GM23248 (cell line): ENCODE measurements around the gene MBD2. TPM values are rescaled to one million over a fixed set of nuclear protein-coding genes. Genes with fewer than 3 reads are reported as not detected.

Experiments
- DNase-seq: peaks from one replicate; pipeline ENCODE4 v3.0.0-alpha.2; 2015
- H2AFZ ChIP-seq: fragments of 200-600 bp; sonication (generic); 2 replicates; pipeline ENCODE4 v1.6.1; 2016; ENCODE audit warnings: antibody characterized with exemption
- H3F3A ChIP-seq: fragments of 200-600 bp; sonication (generic); 2 replicates; pipeline ENCODE4 v1.6.1; 2016; ENCODE audit warnings: mild to moderate bottlenecking, antibody characterized with exemption, mixed run types; ENCODE audit not compliant: insufficient read depth
- H3K27ac ChIP-seq: fragments of 200-600 bp; sonication (generic); 2 replicates; pipeline ENCODE4 v1.5.1; 2016; ENCODE audit warnings: mild to moderate bottlenecking
- H3K27me3 ChIP-seq: fragments of 200-600 bp; sonication (generic); replicated peaks from 2 replicates; pipeline ENCODE4 v1.6.1; 2016; ENCODE audit warnings: mild to moderate bottlenecking; ENCODE audit not compliant: insufficient read depth
- H3K36me3 ChIP-seq: fragments of 200-600 bp; sonication (generic); 2 replicates; pipeline ENCODE4 v1.6.1; 2016; ENCODE audit warnings: low read depth, mild to moderate bottlenecking
- H3K4me1 ChIP-seq: fragments of 200-600 bp; sonication (generic); 2 replicates; pipeline ENCODE4 v1.6.1; 2016; ENCODE audit warnings: mild to moderate bottlenecking; ENCODE audit not compliant: insufficient read depth
- H3K4me2 ChIP-seq: fragments of 200-600 bp; sonication (generic); one replicate; pipeline ENCODE4 v1.6.1; 2016; ENCODE audit warnings: mild to moderate bottlenecking; ENCODE audit not compliant: unreplicated experiment
- H3K4me3 ChIP-seq: fragments of 200-600 bp; sonication (generic); 2 replicates; pipeline ENCODE4 v1.5.1; 2016; ENCODE audit warnings: mild to moderate bottlenecking
- H3K79me2 ChIP-seq: fragments of 200-600 bp; sonication (generic); 2 replicates; pipeline ENCODE4 v1.6.1; 2016; ENCODE audit warnings: mild to moderate bottlenecking; ENCODE audit not compliant: insufficient read depth
- H3K9ac ChIP-seq: fragments of 200-600 bp; sonication (generic); 2 replicates; pipeline ENCODE4 v1.6.1; 2016; ENCODE audit warnings: mild to moderate bottlenecking
- H3K9me2 ChIP-seq: fragments of 200-600 bp; sonication (generic); 2 replicates; pipeline ENCODE4 v1.6.1; 2016; ENCODE audit warnings: mixed run types, mild to moderate bottlenecking, moderate library complexity; ENCODE audit not compliant: insufficient read depth
- H3K9me3 ChIP-seq: fragments of 200-600 bp; sonication (generic); one replicate; pipeline ENCODE4 v1.6.1; 2017; ENCODE audit warnings: low read depth
- H4K20me1 ChIP-seq: fragments of 200-600 bp; sonication (generic); 2 replicates; pipeline ENCODE4 v1.6.0; 2016; ENCODE audit not compliant: insufficient read depth
- EZH2 ChIP-seq: fragments of 200-600 bp; sonication (generic); IDR thresholded peaks from 2 replicates; pipeline ENCODE4 v1.6.1; 2018; ENCODE audit warnings: antibody characterized with exemption, mild to moderate bottlenecking; ENCODE audit not compliant: insufficient read depth, poor library complexity, severe bottlenecking
- EZH2phosphoT487 ChIP-seq: fragments of 200-600 bp; sonication (generic); IDR thresholded peaks from 2 replicates; pipeline ENCODE4 v1.6.1; 2018; ENCODE audit warnings: antibody characterized with exemption, moderate library complexity, mild to moderate bottlenecking, low read depth; ENCODE audit not compliant: insufficient read depth
- WGBS, 2 experiments: methylation state at CpG; one replicate each; pipeline ENCODE4 v1.1.6; 2015 to 2017; ENCODE audit warnings: low lambda C conversion rate in 2 of 2, low coverage in 1 of 2; ENCODE audit errors: missing lambda C conversion rate in 2 of 2; 5-methylcytosine and 5-hydroxymethylcytosine counted together
- in situ Hi-C: fragments of 300-500 bp; cut with MboI; formaldehyde crosslinking; loops from 2 replicates; pipeline ENCODE4 v1.15.0; 2020
- polyA plus RNA-seq: library from polyadenylated mRNA; unstranded; fragments of >200 nt; fragmentation: Nextera tagmentation; extraction: Ambion mirVana; gene quantifications from 2 replicates; pipeline ENCODE4 v1.2.1, GENCODE V29; 2016
- small RNA-seq: library from RNA; depleted of rRNA; stranded (forward); fragments of <200 nt; gene quantifications from one replicate; pipeline ENCODE3, GENCODE V24; 2014; ENCODE audit warnings: low read depth, low replicate concordance
- total RNA-seq: library from RNA; depleted of rRNA; stranded (reverse); fragments of >200 nt; shearing (Covaris generic); gene quantifications from 2 replicates; pipeline ENCODE4 v1.2.3, GENCODE V29; 2014; rRNA removed

Gene MBD2
- total and polyA plus RNA-seq, 2 experiments from 2014 or later = 9.5 to 27.2 TPM

DNA sequence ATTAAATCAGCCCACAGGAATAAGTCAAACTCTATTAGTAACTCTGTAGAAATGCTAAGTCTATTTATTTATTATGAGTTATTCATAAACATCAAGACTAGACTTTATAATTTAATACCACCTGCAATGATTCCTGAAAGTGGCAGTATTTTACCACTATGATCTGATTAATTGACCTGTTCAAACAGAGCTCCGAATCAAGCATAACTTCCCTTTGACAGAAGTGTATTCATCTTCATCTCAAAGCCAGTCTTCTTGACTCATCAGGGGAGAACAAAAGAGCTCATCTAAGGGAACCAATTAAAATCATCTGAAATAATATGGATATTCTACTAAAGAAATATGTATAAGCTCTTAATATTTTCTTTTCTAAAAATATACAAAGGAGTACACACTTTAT lies 122.3 kb downstream of the MBD2 start:
- Histone ChIP-seq H4K20me1 (no peaks in the 10 kb centered on the region), H3F3A (no peaks in the 10 kb centered on the region), H3K36me3 (no peaks in the 10 kb centered on the region), H3K79me2 (no peaks in the 10 kb centered on the region), H3K27ac (no peak overlapping the region), H3K9me3 (no peaks in the 10 kb centered on the region), H3K9me2 (no peaks in the 10 kb centered on the region), H3K4me2 (no peak overlapping the region), H2AFZ (no peak overlapping the region), H3K4me3 (no peak overlapping the region), H3K4me1 (no peaks in the 10 kb centered on the region), H3K9ac (no peak overlapping the region), H3K27me3 (no peaks in the 10 kb centered on the region)
- TF ChIP-seq EZH2phosphoT487 = no peak
- no peak for TF ChIP-seq EZH2
- in situ Hi-C loops = no loop called here
- DNase-seq = no peak
- 63 to 66% methylated on average over 1 of the region's 1 CpG for WGBS, 2 experiments

Small RNAs within 50 kb of the gene (small RNA-seq; reads per million reads assigned to genes)
- 0.50 reads per million for gene SNORA37

Other genes with a start within 250 kb of the MBD2 start
- 21.8 and 23.9 TPM in 2 replicates for gene POLI, start 44.8 kb upstream of the MBD2 start, total RNA-seq
- 20.7 and 27.0 TPM in 2 replicates for gene POLI, start 44.8 kb upstream of the MBD2 start, polyA plus RNA-seq
- not detected in 2 replicates for gene STARD6, start 133.2 kb upstream of the MBD2 start, total RNA-seq
- not detected in 2 replicates for gene STARD6, start 133.2 kb upstream of the MBD2 start, polyA plus RNA-seq
- gene C18orf54, start 133.2 kb upstream of the MBD2 start, total RNA-seq = 2.8 TPM in 2 replicates
- gene C18orf54, start 133.2 kb upstream of the MBD2 start, polyA plus RNA-seq = 3.5 and 3.6 TPM in 2 replicates